GOT3 (cell line): Measurements from ENCODE around the gene YTHDC2.
"Not testable (repeated sequence)": the region's sequence is repeated elsewhere in the genome, so short reads cannot be mapped to it uniquely, and the experiment has no call there.

Source experiments
- DNase-seq: peaks from one replicate; lab custom pipeline; 2025; ENCODE audit warnings: mixed read lengths; lab: John Stamatoyannopoulos, UW

YTHDC2 gene

GRCh38 chr5:113603246-113603645 is 89.8 kb downstream of the YTHDC2 start:
- DNase-seq, result not testable (repeated sequence)

GRCh38 chr5:113606298-113607134 is 93.0 kb downstream of the YTHDC2 start:
- DNase-seq, result peak; percentile 38

- no peak for DNase-seq
Observed at GRCh38 chr5:113607361-113607760, 93.9 kb downstream of the YTHDC2 start.

GRCh38 chr5:113608113-113608596 is 94.7 kb downstream of the YTHDC2 start:
- DNase-seq, result no peak

- DNase-seq, result no peak
Observed at GRCh38 chr5:113612060-113612496, 98.6 kb downstream of the YTHDC2 start.

- no peak for DNase-seq
Observed at GRCh38 chr5:113614191-113614590, 100.7 kb downstream of the YTHDC2 start.

GRCh38 chr5:113615708-113616107 is 102.2 kb downstream of the YTHDC2 start:
- DNase-seq, result no peak

- no peak for DNase-seq
Observed at GRCh38 chr5:113617191-113617796, 103.8 kb downstream of the YTHDC2 start.

- no peak for DNase-seq
Observed at GRCh38 chr5:113632996-113633395, 119.5 kb downstream of the YTHDC2 start.

GRCh38 chr5:113634957-113635356 is 121.5 kb downstream of the YTHDC2 start:
- DNase-seq, result no peak

GRCh38 chr5:113641715-113642114 is 128.2 kb downstream of the YTHDC2 start:
- no peak for DNase-seq
